ENCODE measurements around the gene SH3PXD2A.

Gene SH3PXD2A

DNA sequence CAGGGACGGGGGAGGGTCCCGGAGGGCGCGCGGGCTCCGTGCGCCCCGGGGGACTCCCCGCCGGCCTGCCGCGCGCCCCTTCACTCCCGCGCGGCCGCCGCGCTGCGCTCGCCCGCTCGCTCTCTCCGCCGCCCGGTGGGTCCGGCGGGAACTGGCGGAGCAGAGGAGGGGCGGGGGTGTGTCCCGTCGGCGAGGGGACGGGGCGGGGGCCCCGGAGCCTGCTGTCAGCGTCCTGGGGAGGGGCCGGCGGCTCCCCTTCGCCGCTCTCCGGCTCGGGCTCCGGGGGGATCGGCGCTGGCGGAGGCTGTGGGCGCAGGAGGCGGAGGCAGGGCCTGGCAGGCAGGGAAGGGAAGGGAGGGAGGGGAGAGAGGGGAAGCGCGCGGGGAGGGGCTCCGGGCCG lies at the start of gene SH3PXD2A:
SH3PXD2A (minus strand) TSS at position 153 of the 400 bp plus-strand sequence. CDS start 310 bp downstream, outside the sequence.
- peak in 1 of 2 donors; percentile 17 for DNase-seq

- DNase-seq: peak in 1 of 2 donors; percentile 45
Measured at GRCh38 chr10:103901299-103901698, 45.9 kb upstream of the SH3PXD2A start.

- no peak for DNase-seq
Measured at GRCh38 chr10:103899312-103899711, 43.9 kb upstream of the SH3PXD2A start.

- DNase-seq: no peak
Measured at GRCh38 chr10:103897241-103897774, 41.9 kb upstream of the SH3PXD2A start.

- DNase-seq: no peak
Measured at GRCh38 chr10:103896225-103896624, 40.8 kb upstream of the SH3PXD2A start.

GRCh38 chr10:103895411-103896186 lies 40.2 kb upstream of the SH3PXD2A start:
- no peak for DNase-seq

DNA sequence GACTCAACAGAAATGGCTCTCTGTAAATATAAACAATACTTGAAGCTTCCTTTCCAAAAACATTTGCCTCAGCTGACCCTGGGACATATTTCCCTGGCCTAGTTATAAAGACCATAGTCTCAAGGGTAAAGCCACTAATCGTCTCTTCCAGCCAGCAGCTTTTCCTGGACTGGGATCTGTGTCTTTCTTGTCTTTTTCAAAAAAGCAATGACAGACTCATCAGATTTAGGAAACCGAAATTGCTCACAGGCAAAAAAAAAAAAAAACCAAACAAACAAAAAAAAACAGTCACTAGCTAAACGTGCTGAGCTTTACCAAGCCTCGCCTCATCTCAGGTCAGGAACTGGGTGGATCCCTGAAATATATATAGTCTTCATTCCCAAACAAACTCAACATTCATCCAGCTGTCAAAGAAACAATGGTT lies 39.1 kb upstream of the SH3PXD2A start:
- no peak for DNase-seq

- no peak for DNase-seq
Measured at GRCh38 chr10:103893817-103894216, 38.4 kb upstream of the SH3PXD2A start.

GRCh38 chr10:103892181-103892580 lies 36.8 kb upstream of the SH3PXD2A start:
- DNase-seq: no peak

- no peak for DNase-seq
Measured at GRCh38 chr10:103890688-103891087, 35.3 kb upstream of the SH3PXD2A start.

- peak in 1 of 2 donors; percentile 36 for DNase-seq
Measured at GRCh38 chr10:103890194-103890658, 34.9 kb upstream of the SH3PXD2A start.

DNA sequence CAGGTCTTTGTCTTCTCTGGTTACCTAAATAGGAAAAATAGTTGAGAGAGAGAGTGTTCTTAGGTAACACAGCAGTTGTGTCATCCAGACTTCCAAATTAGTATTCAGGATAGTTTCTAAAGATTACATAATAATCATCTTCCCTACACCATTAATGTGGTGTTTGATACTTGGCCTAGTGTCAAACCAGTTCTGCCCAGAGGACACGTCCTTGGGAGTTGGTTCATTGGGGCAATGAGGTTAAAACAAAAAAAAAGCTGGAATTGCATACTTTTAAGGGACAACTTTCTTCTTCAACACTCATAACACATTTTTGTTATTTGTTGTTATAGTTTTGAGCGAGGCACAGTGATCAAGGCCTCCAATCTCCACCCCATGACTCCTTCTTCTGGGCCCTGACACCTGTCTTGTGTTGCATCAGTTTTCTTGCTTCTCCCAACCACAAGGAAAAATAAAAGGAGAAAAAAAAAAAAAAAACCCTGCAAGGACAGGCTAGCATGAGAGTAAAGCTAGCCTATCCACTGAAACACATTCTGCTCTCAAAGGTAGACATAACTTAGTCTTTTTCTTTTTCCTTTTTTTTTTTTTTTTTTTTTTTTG lies 33.8 kb upstream of the SH3PXD2A start:
- no peak for DNase-seq

- DNase-seq: peak in 1 of 2 donors; percentile 79
Measured at GRCh38 chr10:103888113-103888841, 32.9 kb upstream of the SH3PXD2A start.

GRCh38 chr10:103885617-103886016 lies 30.2 kb upstream of the SH3PXD2A start:
- no peak for DNase-seq

GRCh38 chr10:103884681-103885139 lies 29.3 kb upstream of the SH3PXD2A start:
- peak in 1 of 2 donors; percentile 44 for DNase-seq

- DNase-seq: no peak
Measured at GRCh38 chr10:103882285-103883007, 27.1 kb upstream of the SH3PXD2A start.

DNA sequence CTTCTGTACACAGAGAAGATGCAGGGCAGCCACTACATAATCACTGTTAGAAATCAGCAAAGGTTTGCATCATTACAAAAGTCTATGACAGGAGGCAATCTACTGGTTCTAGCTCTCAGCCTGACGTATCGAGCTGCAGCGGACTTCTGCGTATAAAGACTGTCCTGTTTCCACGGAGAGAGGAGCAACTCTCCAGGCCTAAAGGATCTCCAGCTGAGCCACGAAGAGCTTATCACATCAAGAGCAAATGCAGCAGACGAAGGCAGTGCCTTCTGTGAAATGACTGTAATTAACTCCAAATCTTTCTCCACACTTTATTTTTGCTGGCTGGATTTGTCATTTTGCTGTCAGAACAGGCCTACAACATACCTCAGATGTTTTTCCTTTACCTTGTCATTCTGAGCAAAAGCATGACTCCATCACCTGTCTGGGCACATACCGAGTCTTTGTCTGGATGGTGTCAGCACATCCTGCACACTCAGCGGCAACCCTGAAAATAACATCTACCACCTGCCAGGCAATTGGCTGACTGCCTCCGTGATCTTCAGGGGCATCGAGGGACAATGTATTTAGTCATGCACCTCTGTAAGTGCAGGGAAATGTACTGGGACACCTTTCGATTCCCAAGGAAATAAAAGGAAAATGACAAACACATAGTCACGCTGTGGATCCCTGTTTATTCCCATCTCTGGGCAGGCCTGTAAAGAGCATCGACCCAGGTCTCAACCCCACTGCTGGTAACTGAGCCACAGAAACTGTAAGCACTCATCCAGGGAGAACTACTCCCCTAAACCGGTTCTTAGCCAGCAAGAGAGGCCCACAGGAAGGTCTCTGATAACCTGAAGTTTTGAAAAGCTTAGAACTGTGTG lies 26.3 kb upstream of the SH3PXD2A start:
- no peak for DNase-seq

GRCh38 chr10:103879831-103880230 lies 24.5 kb upstream of the SH3PXD2A start:
- DNase-seq: no peak

DNA sequence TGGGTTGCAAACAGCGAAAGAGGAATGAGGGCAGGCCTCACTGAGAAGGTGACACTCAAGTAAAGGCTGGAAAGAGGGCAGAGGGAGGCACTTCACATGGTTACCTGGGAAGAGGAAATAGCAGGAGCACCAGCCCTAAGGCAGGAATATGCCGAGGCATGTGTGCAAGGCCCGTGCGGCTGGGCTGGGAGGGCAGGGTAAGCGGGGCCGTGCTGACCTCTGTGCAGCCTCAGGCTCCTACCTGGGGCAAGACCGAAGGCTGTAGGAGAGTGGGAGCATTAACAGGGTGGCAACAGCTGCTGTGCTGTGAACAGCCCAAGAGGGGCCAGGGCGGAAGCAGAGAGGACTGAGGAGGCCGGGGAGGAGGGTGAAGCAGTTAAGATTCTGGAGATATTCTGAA lies 24.0 kb upstream of the SH3PXD2A start:
- no peak for DNase-seq

GRCh38 chr10:103877861-103878260 lies 22.5 kb upstream of the SH3PXD2A start:
- no peak for DNase-seq

GRCh38 chr10:103876155-103876554 lies 20.8 kb upstream of the SH3PXD2A start:
- DNase-seq: no peak
